Activated T-cell treated with anti-CD3 and anti-CD28 coated beads, Interleukin-2, amount 50 U/mL, for 72 hours (primary cell): Measurements from ENCODE around the gene SPIN2B. TPM values are rescaled to one million over a fixed set of nuclear protein-coding genes. Genes with fewer than 3 reads are reported as not detected.
"Not testable (repeated sequence)": the region's sequence is repeated elsewhere in the genome, so short reads cannot be mapped to it uniquely, and the experiment has no call there.

Experiments used
- ATAC-seq, 2 donors: fragments of 150-1000 bp; cut with Tn5 transposase; replicated peaks in 1 of 2; 2 replicates each; pipeline ENCODE4 v1.10.0; 2021; ENCODE audit warnings: moderate library complexity in 2 of 2, mild to moderate bottlenecking in 1 of 2
- DNase-seq, 2 donors: peaks; one replicate each; pipeline ENCODE4 v3.0.0; 2021 to 2022; ENCODE audit warnings: mixed read lengths in 1 of 2
- H3K27ac Mint-ChIP-seq: one replicate; pipeline ENCODE4 v1.8.0; 2022; ENCODE audit warnings: mild to moderate bottlenecking, moderate library complexity, mixed read lengths
- H3K27me3 Mint-ChIP-seq: one replicate; pipeline ENCODE4 v1.8.0; 2022; ENCODE audit warnings: low read depth, mixed read lengths
- H3K36me3 Mint-ChIP-seq, 2 donors: one replicate each; pipeline ENCODE4 v1.8.0; 2022; ENCODE audit warnings: mixed read lengths in 2 of 2, mild to moderate bottlenecking in 1 of 2; ENCODE audit not compliant: insufficient read depth in 2 of 2
- H3K4me1 Mint-ChIP-seq: one replicate; pipeline ENCODE4 v1.8.0; 2022; ENCODE audit warnings: low read depth, mixed read lengths
- H3K4me3 Mint-ChIP-seq, 2 donors: one replicate each; pipeline ENCODE4 v1.8.0; 2022; ENCODE audit warnings: mild to moderate bottlenecking in 2 of 2, mixed read lengths in 2 of 2, moderate library complexity in 2 of 2
- H3K9me3 Mint-ChIP-seq, 2 donors: one replicate each; pipeline ENCODE4 v1.8.0; 2022; ENCODE audit warnings: mixed read lengths in 2 of 2
- total RNA-seq, 2 donors: library from RNA; stranded (reverse); gene quantifications; one replicate each; pipeline ENCODE4 v1.2.3, GENCODE V29; 2022

Gene SPIN2B
- total RNA-seq, 2 donors from 2014 or later = 10.0 to 10.6 TPM

DNA sequence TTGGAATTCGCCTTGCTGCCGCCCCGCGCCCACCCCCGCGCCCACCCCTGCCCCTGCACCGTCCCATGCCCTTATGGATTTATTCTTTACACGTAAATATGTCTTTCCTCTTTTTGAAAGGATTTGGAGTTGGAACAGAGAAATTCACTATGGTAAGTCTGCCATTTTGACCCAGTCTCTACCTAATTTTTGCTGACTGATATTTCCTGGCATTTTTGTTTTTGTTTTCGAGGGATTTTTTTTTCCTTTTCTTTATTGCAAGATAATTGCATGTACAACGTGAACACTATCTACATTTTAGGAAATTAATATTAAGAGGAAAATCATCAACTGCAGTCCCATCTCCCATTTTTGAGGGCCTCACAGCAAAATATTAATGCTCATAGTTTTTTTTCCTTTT lies 468 bp upstream of the SPIN2B start:
- DNase-seq = no peak
- peak overlapping the region; percentile 90 to 95 for H3K4me3 Mint-ChIP-seq
- peaks cover 6% of the 10 kb centered on the region for H3K4me1 Mint-ChIP-seq
- peaks cover 25% of the 10 kb centered on the region for H3K27me3 Mint-ChIP-seq
- ATAC-seq = no peak
- H3K9me3 Mint-ChIP-seq = no peaks in the 10 kb centered on the region
- peak overlapping the region; percentile 94 for H3K27ac Mint-ChIP-seq
- H3K36me3 Mint-ChIP-seq = peaks cover 1 to 7% of the 10 kb centered on the region in 2 donors

DNA sequence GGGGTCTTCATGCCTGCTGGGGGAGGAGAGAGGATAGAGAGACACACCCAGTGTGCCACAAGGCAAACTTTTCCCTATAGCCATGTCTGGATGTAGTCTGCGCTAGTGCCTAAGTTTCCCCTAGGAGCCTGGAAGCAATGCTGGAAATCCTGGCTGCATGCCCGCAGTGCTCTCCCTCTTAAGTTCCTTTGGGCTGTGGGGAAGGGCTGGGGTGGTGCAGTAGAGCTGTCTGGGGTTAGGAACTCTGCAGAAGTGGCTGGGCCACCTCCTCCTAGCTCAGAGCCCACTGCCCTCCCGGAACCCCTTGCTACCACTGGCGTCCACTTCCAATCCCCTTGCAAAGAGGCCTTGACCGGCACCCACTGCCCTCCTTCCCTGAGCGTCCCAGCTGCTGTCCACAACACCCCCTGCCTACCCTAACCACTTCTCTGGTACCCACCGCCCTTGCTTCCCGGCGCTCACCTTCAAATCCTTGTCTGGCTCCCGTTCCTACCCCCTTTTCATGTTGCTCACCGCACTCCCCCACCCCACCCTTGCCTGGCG lies 658 bp downstream of the SPIN2B start:
- ATAC-seq, DNase-seq, H3K4me1 Mint-ChIP-seq, H3K36me3 Mint-ChIP-seq, H3K9me3 Mint-ChIP-seq: not testable (repeated sequence)
- Mint-ChIP-seq H3K27me3 (peaks cover 23% of the 10 kb centered on the region), H3K27ac (peak overlapping the region; percentile 94), H3K4me3 (peak overlapping the region; percentile 90 to 95)

DNA sequence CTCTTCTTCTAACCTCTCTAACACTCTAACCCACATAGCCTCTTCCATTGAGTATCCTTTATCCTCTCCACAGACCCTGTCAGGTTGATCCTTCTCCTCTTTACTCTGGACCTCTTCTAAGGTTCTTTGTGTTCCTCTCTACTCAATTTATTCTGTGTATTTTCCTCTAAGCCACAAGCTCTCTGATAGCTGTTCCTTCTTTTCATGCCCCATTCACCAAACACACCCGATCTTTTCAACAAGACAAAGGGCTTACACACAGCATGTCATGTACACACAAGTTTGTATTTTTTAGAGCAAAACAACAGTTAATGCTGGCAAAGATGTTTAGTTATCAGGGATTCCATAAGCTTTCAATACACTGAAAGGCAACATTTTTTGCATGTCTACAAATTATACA lies 1.9 kb downstream of the SPIN2B start:
- Mint-ChIP-seq H3K36me3 (peaks cover 1 to 7% of the 10 kb centered on the region in 2 donors), H3K27ac (peak overlapping the region; percentile 52), H3K4me1 (peaks cover 6% of the 10 kb centered on the region), H3K9me3 (no peaks in the 10 kb centered on the region), H3K4me3 (no peak overlapping the region), H3K27me3 (peaks cover 10% of the 10 kb centered on the region)
- DNase-seq = no peak
- no peak for ATAC-seq

DNA sequence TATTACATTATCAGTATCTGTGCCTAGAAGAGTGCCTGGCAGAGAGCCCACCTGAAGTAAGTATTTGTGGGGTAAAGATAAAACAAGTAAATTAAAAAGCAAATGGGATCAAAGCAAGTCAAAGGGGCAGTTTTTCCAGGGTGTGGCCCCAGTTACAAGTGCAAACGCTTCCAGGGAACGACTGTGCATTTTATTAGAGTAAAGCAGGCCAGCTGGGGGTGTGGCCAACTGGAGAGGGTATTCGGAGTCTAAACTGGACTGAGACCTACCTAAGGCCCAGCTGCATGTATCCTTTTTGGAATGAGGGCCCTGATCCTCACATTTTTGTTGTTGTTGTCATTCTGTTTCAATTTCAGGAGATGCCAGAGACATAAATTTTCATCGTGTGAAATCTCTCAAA lies 3.8 kb downstream of the SPIN2B start:
- DNase-seq, H3K9me3 Mint-ChIP-seq, H3K27ac Mint-ChIP-seq, H3K4me3 Mint-ChIP-seq, H3K27me3 Mint-ChIP-seq, H3K4me1 Mint-ChIP-seq, H3K36me3 Mint-ChIP-seq, ATAC-seq: not testable (repeated sequence)

DNA sequence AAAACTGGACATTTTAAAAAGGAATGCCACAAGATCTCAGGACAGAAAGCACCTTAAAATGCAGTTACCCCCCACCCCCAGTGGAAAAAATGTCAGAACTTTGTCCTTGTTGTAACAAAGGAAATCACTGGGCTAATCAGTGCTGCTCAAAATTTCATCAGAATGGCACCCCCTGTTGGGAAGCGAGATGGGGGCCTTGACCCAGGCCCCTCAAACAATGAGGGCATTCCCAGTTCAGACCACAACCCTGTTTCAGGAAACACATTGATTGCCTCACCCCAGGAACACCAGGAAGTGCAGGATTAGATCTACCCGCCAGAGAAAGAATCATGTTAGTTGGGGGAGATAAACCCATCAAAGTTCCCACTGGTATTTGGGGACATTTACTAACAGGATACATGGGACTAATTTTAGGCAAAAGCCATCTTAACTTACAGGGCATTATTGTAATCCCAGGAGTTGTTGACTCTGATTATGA lies 16.4 kb downstream of the SPIN2B start:
- Mint-ChIP-seq H3K9me3 (no peaks in the 10 kb centered on the region), H3K36me3 (peaks cover 6 to 17% of the 10 kb centered on the region in 2 donors), H3K27me3 (peaks cover 14% of the 10 kb centered on the region), H3K27ac (no peak overlapping the region), H3K4me1 (no peaks in the 10 kb centered on the region), H3K4me3 (no peak overlapping the region)
- ATAC-seq (no peak), DNase-seq (no peak)

DNA sequence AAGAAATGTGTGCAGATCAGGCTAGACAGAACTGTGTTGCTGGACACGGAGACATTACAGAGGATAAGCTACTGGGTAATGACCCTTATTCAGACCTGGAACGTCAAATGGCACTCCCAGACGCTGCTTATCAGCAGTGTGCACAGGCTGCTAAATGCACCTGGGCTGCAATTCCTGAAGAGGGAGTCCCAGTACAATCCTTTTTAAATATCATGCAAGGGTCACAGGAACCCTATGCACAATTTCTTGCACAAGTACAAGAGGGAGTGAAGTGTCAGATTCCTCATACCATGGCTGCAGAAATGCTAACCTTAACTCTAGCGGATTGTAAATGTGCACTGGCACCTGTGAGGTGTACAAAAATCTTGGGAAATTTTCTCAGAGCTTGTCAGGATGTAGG lies 16.9 kb downstream of the SPIN2B start:
- peaks cover 13% of the 10 kb centered on the region for H3K27me3 Mint-ChIP-seq
- no peaks in the 10 kb centered on the region for H3K9me3 Mint-ChIP-seq
- H3K4me3 Mint-ChIP-seq = no peak overlapping the region
- no peaks in the 10 kb centered on the region for H3K4me1 Mint-ChIP-seq
- ATAC-seq = no peak
- DNase-seq = no peak
- H3K27ac Mint-ChIP-seq = no peak overlapping the region
- peaks cover 6 to 19% of the 10 kb centered on the region in 2 donors for H3K36me3 Mint-ChIP-seq

DNA sequence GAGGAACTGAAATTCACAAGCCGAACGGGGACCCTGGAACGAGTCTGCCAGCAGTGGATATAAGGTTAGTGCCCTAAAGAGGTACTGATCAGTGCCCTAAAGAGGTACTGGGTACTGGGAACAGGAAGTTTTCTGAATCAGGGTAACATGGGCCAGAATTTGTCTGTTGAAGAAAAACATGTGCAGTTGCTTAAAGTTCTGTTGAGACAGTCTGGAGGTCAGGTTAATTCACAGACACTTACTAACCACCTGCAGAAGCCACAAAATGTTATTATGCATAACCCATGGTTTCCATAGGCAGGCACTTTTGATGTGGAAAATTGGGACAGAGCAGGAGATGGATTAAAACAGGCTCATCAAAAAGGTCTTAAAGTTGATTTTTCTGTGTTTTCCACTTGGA lies 17.9 kb downstream of the SPIN2B start:
- peaks cover 7 to 25% of the 10 kb centered on the region in 2 donors for H3K36me3 Mint-ChIP-seq
- DNase-seq = no peak
- no peak overlapping the region for H3K27ac Mint-ChIP-seq
- no peak for ATAC-seq
- H3K27me3 Mint-ChIP-seq = peaks cover 7% of the 10 kb centered on the region
- no peaks in the 10 kb centered on the region for H3K4me1 Mint-ChIP-seq
- H3K4me3 Mint-ChIP-seq = no peak overlapping the region
- H3K9me3 Mint-ChIP-seq = peaks cover 1% of the 10 kb centered on the region in 2 donors

DNA sequence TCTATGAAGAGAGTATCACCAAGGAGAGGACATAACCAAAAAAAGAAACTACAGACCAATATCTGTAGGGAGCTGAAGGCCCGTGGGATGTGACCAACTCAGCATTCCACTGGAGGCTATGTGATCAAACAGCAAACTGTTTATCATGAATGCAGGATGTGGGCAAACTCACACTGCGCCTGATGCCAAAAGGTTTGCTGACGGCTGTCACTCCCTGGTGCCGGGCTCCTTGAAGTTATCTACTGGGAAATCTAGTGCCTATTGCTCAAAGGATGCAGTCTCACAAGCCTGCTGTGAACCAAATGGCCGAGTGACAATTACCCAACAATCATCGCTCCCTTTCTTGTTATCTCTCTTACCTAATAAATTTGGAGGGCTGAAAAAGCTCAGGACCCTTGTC lies 18.4 kb downstream of the SPIN2B start:
- not testable (repeated sequence) for H3K27me3 Mint-ChIP-seq, H3K4me3 Mint-ChIP-seq, H3K27ac Mint-ChIP-seq, ATAC-seq, H3K9me3 Mint-ChIP-seq, H3K4me1 Mint-ChIP-seq, DNase-seq
- H3K36me3 Mint-ChIP-seq = peaks cover 11 to 30% of the 10 kb centered on the region in 2 donors

DNA sequence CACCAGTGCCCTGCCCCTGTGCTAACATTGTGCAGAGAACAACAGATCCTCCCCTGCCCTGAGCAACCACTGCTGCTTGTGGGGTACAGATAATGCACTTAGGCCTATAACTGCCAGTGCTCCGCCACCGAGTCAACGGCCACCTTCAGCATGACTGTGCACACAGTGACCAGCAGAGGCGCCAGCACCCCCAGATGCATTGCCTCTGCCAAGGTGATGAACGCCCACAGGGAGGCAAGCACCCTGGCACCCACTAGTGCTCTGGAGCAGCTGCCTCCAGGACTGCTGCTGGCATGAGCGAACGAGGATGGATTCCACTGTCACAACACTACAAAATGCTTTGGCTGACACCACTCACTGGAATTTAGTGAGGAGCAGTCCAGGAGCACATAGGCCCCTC lies 38.2 kb downstream of the SPIN2B start:
- Mint-ChIP-seq H3K27me3 (peaks cover 24% of the 10 kb centered on the region), H3K27ac (no peak overlapping the region), H3K4me1 (no peaks in the 10 kb centered on the region), H3K4me3 (no peak overlapping the region), H3K9me3 (peaks cover 6 to 8% of the 10 kb centered on the region in 2 donors), H3K36me3 (peaks cover 7 to 11% of the 10 kb centered on the region in 2 donors)
- ATAC-seq = no peak
- DNase-seq = no peak

DNA sequence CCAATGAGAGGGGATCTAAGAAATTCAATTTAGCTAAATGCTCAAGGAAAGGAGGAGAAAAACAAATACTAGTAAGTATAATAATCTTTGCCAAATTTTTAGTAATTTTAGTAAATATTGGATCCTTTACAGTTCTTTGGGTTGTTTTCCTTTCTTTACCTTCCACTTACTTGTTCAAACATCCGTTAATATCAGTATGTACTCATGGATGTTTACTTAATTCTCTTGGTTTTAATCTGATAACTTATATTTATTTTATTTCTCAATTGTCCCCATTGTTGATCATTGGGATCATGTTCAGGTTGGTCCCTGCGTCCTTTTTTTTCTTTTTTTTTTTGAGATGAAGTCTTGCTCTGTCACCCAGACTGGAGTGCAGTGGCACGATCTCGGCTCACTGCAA lies 46.9 kb downstream of the SPIN2B start:
- Mint-ChIP-seq H3K27ac (no peak overlapping the region), H3K27me3 (peaks cover 26% of the 10 kb centered on the region), H3K9me3 (no peaks in the 10 kb centered on the region), H3K4me1 (no peaks in the 10 kb centered on the region), H3K36me3 (peaks cover 2 to 3% of the 10 kb centered on the region in 2 donors), H3K4me3 (no peak overlapping the region)
- DNase-seq (no peak), ATAC-seq (no peak)

DNA sequence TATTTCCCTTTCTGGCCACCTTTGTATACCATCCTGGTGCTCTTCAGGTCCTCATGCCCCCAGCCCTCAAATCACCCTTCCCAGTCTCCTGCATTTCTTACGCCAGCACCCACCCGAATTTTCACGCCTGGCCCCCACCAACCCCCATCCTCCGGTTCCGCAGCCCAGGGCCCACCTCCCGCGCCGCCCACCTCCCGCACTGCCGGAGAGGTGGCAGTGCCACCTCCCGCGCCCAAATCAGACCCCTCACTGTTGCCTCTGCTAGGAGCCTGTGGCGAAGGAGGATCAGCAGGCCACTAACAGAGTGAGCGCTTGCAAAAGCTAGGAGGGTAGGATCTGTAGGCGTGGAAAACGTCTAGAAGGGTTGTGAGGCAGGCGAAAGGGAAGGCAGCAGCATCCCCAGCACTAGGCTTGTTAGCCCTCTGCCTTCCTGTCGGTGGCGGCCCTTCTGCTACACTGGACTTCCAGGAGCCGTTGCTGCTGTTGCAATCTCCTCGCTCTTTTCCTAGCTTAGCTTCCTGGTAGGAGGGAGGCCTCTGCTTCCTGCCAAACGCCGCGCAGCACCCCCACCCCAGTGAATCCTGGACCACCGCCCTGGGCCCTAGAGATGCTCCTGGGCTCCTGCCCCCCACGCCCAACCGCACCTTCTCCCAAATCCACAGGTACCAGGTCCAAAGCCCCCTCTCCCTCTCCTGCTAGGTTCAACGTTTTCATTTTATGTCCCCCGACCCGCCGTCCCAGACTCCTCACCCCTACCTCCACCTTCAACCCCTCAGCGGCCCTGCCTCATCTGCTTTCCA lies 51.0 kb downstream of the SPIN2B start:
- H3K27me3 Mint-ChIP-seq = peaks cover 46% of the 10 kb centered on the region
- H3K4me1 Mint-ChIP-seq = no peaks in the 10 kb centered on the region
- H3K36me3 Mint-ChIP-seq = peaks cover 0 to 1% of the 10 kb centered on the region in 2 donors
- no peaks in the 10 kb centered on the region for H3K9me3 Mint-ChIP-seq
- no peak overlapping the region for H3K4me3 Mint-ChIP-seq
- no peak for ATAC-seq
- DNase-seq = no peak
- H3K27ac Mint-ChIP-seq = no peak overlapping the region
